Natural killer cell (primary cell): ENCODE results near the gene GNG7. TPM values are rescaled to one million over a fixed set of nuclear protein-coding genes. Genes with fewer than 3 reads are reported as not detected.

Experiments used
- ATAC-seq, 3 donors: fragments of 150-1000 bp in 2 of 3; fragments of 200-7000 bp in 1 of 3; cut with Tn5 transposase; 1 replicate in 1 of 3; 2 replicates in 2 of 3; pipeline ENCODE4 v1.10.0; 2021; ENCODE audit warnings: mild to moderate bottlenecking in 2 of 3, moderate library complexity in 2 of 3
- DNase-seq, 2 donors: peaks; one replicate each; pipeline versions ENCODE4 v3.0.0 to v3.0.0-alpha.2; 2013 to 2021; ENCODE audit warnings: mixed read lengths in 1 of 2
- H3K27ac ChIP-seq: one replicate; pipeline ENCODE4 v1.5.1; 2013; ENCODE audit warnings: mild to moderate bottlenecking, low read length
- H3K27me3 ChIP-seq: one replicate; pipeline ENCODE4 v1.6.1; 2013; ENCODE audit warnings: low read length; ENCODE audit not compliant: control insufficient read depth, insufficient read depth
- H3K36me3 ChIP-seq: one replicate; pipeline ENCODE4 v1.6.1; 2013; ENCODE audit warnings: low read length; ENCODE audit not compliant: control insufficient read depth, insufficient read depth
- H3K4me1 ChIP-seq: one replicate; pipeline ENCODE4 v1.6.1; 2013; ENCODE audit warnings: low read length; ENCODE audit not compliant: control insufficient read depth, insufficient read depth
- H3K4me3 ChIP-seq: one replicate; pipeline ENCODE4 v1.5.1; 2013; ENCODE audit warnings: low read length
- H3K9me3 ChIP-seq: one replicate; pipeline ENCODE4 v1.6.1; 2013; ENCODE audit warnings: low read length; ENCODE audit not compliant: control insufficient read depth, insufficient read depth
- H3K27ac Mint-ChIP-seq, 2 donors: one replicate each; pipeline ENCODE4 v1.8.0; 2022; ENCODE audit warnings: mild to moderate bottlenecking in 2 of 2, mixed read lengths in 2 of 2, moderate library complexity in 1 of 2
- H3K27me3 Mint-ChIP-seq, 2 donors: one replicate each; pipeline ENCODE4 v1.8.0; 2022; ENCODE audit warnings: low read depth in 2 of 2, mixed read lengths in 2 of 2
- H3K36me3 Mint-ChIP-seq: one replicate; pipeline ENCODE4 v1.8.0; 2022; ENCODE audit warnings: mixed read lengths
- H3K4me1 Mint-ChIP-seq, 2 donors: one replicate each; pipeline ENCODE4 v1.8.0; 2022; ENCODE audit warnings: mixed read lengths in 2 of 2
- H3K4me3 Mint-ChIP-seq: one replicate; pipeline ENCODE4 v1.8.0; 2022; ENCODE audit warnings: mild to moderate bottlenecking, moderate library complexity, mixed read lengths
- H3K9me3 Mint-ChIP-seq, 2 donors: one replicate each; pipeline ENCODE4 v1.8.0; 2022; ENCODE audit warnings: mixed read lengths in 2 of 2
- CTCF ChIP-seq: fragments of 200-600 bp; IDR thresholded peaks from one replicate; pipeline ENCODE4 v1.8.0; 2022; ENCODE audit warnings: antibody characterized with exemption
- WGBS: methylation state at CpG from one replicate; pipeline ENCODE4 v1.1.7; 2013; ENCODE audit warnings: missing lambda C conversion rate; ENCODE audit not compliant: insufficient coverage; 5-methylcytosine and 5-hydroxymethylcytosine counted together
- intact Hi-C: fragments of 100-400 bp; cut with micrococcal nuclease; formaldehyde crosslinking; loops from one replicate; pipeline ENCODE4 v1.14.2; 2022
- total RNA-seq, 4 donors: library from RNA; stranded (reverse); fragments of 120-200 nt in 1 of 4; gene quantifications; one replicate each; pipeline versions ENCODE4 v1.2.3 to v1.2.4, GENCODE V29; 2013 to 2022

Gene GNG7
- total RNA-seq, 3 donors from 2014 or later (not counting 1 experiment from before 2014, with no cell fraction given), result 0.75 to 4.8 (median 1.5) TPM

- H3K36me3 ChIP-seq, result peaks cover 3% of the 10 kb centered on the region
- peak overlapping the region; percentile 97 for H3K4me3 Mint-ChIP-seq
- H3K36me3 Mint-ChIP-seq, result no peaks in the 10 kb centered on the region
- peak overlapping the region; percentile 96 to 98 for H3K27ac Mint-ChIP-seq
- peak overlapping the region; percentile 88 for H3K27ac ChIP-seq
- no peak for TF ChIP-seq CTCF
- peaks cover 27 to 52% of the 10 kb centered on the region in 2 donors for H3K4me1 Mint-ChIP-seq
- DNase-seq, result peak; percentile 66 to 86
- no peaks in the 10 kb centered on the region for H3K27me3 ChIP-seq
- H3K4me3 ChIP-seq, result peak overlapping the region; percentile 93
- 2% methylated on average over 39 of the region's 39 CpGs for WGBS
- ATAC-seq, result peak; percentile 17 to 33 (median 25)
- peaks cover 47% of the 10 kb centered on the region for H3K4me1 ChIP-seq
- H3K9me3 ChIP-seq, result peaks cover 8% of the 10 kb centered on the region
- intact Hi-C loops, result loop anchor here (1.0 to 5.0 kb wide), 2 partner anchors 73 to 100 kb away; no protein-coding TSS in a partner anchor
- no peaks in the 10 kb centered on the region for H3K27me3 Mint-ChIP-seq
- peaks cover 0 to 3% of the 10 kb centered on the region in 2 donors for H3K9me3 Mint-ChIP-seq
Measured at GRCh38 chr19:2478756-2479555, 223.5 kb downstream of the GNG7 start.

GRCh38 chr19:2478278-2478755, 224.2 kb downstream of the GNG7 start:
- Mint-ChIP-seq H3K27ac (peak overlapping the region; percentile 96 to 98), H3K9me3 (no peaks in the 10 kb centered on the region), H3K4me3 (peak overlapping the region; percentile 97), H3K36me3 (no peaks in the 10 kb centered on the region), H3K4me1 (peaks cover 27 to 52% of the 10 kb centered on the region in 2 donors), H3K27me3 (no peaks in the 10 kb centered on the region)
- ATAC-seq, result peak in 2 of 3 donors; percentile 2 to 6
- Histone ChIP-seq H3K36me3 (peaks cover 3% of the 10 kb centered on the region), H3K27me3 (no peaks in the 10 kb centered on the region), H3K27ac (peak overlapping the region; percentile 88), H3K4me3 (peak overlapping the region; percentile 93), H3K9me3 (peaks cover 5% of the 10 kb centered on the region), H3K4me1 (peaks cover 48% of the 10 kb centered on the region)
- DNase-seq, result peak; percentile 49 to 80
- intact Hi-C loops, result loop anchor here (1.0 to 5.0 kb wide), 2 partner anchors 74 to 101 kb away; no protein-coding TSS in a partner anchor
- under 1% methylated on average over 20 of the region's 20 CpGs for WGBS
- TF ChIP-seq CTCF, result no peak

GRCh38 chr19:2477732-2478191, 224.7 kb downstream of the GNG7 start:
- 44% methylated on average over 18 of the region's 21 CpGs for WGBS
- Histone ChIP-seq H3K36me3 (peaks cover 3% of the 10 kb centered on the region), H3K4me1 (peaks cover 48% of the 10 kb centered on the region), H3K27ac (peak overlapping the region; percentile 62), H3K9me3 (no peaks in the 10 kb centered on the region), H3K4me3 (peak overlapping the region; percentile 93), H3K27me3 (no peaks in the 10 kb centered on the region)
- Mint-ChIP-seq H3K4me1 (peaks cover 27 to 52% of the 10 kb centered on the region in 2 donors), H3K27me3 (no peaks in the 10 kb centered on the region), H3K9me3 (no peaks in the 10 kb centered on the region), H3K4me3 (peak overlapping the region; percentile 97), H3K36me3 (no peaks in the 10 kb centered on the region), H3K27ac (peak overlapping the region; percentile 96 to 98)
- DNase-seq, result peak; percentile 44 to 57
- intact Hi-C loops, result loop anchor here (1.0 to 5.0 kb wide), 2 partner anchors 75 to 102 kb away; no protein-coding TSS in a partner anchor
- no peak for ATAC-seq
- no peak for TF ChIP-seq CTCF
